Measurements from ENCODE around the gene SLC6A4.

DNA sequence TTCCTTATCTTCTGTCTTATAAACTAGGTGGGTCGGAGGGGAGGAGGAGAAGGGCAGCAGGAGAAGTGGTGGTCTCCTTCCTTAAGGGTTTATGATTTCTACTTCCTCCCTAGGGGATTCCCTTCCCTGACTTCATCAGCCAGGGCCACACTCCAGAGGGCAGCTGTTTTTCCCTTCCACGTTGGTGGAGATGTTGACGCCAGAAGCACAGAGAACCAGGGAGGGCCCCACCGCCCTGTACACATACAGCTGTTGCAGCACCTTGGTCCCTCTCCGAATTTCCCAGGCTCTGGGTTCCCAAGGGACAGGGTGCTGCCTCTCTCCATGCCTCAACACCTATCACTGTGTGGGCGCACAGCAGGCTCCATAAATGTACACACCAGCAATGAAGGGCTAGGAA lies 5.6 kb upstream of the SLC6A4 start:
- TF ChIP-seq POLR2A (IDR thresholded peaks at IDR 0.05), result no peak
- TF ChIP-seq, protein P1, sequence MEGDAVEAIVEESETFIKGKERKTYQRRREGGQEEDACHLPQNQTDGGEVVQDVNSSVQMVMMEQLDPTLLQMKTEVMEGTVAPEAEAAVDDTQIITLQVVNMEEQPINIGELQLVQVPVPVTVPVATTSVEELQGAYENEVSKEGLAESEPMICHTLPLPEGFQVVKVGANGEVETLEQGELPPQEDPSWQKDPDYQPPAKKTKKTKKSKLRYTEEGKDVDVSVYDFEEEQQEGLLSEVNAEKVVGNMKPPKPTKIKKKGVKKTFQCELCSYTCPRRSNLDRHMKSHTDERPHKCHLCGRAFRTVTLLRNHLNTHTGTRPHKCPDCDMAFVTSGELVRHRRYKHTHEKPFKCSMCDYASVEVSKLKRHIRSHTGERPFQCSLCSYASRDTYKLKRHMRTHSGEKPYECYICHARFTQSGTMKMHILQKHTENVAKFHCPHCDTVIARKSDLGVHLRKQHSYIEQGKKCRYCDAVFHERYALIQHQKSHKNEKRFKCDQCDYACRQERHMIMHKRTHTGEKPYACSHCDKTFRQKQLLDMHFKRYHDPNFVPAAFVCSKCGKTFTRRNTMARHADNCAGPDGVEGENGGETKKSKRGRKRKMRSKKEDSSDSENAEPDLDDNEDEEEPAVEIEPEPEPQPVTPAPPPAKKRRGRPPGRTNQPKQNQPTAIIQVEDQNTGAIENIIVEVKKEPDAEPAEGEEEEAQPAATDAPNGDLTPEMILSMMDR (IDR thresholded peaks at IDR 0.05), result no peak
